NCI-H1105 treated with DMSO at 0.1 percent for 48 hours (cell line): ENCODE data around the gene INPP5D.

Source experiments
- DNase-seq: peaks from one replicate; lab custom pipeline; 2025; lab: John Stamatoyannopoulos, UW

Gene INPP5D

GRCh38 chr2:233075141-233075965 is 15.2 kb downstream of the INPP5D start:
- DNase-seq = no peak

- no peak for DNase-seq
These were observed 15.8 kb downstream of the INPP5D start for GRCh38 chr2:233075966-233076339.

GRCh38 chr2:233076749-233077148 is 16.6 kb downstream of the INPP5D start:
- DNase-seq = no peak

GRCh38 chr2:233079473-233079877 is 19.3 kb downstream of the INPP5D start:
- no peak for DNase-seq

GRCh38 chr2:233079953-233080835 is 20.1 kb downstream of the INPP5D start:
- no peak for DNase-seq

GRCh38 chr2:233080836-233081229 is 20.7 kb downstream of the INPP5D start:
- DNase-seq = no peak

- DNase-seq = no peak
These were observed 21.1 kb downstream of the INPP5D start for GRCh38 chr2:233081232-233081730.

- no peak for DNase-seq
These were observed 21.6 kb downstream of the INPP5D start for GRCh38 chr2:233081731-233082221.

GRCh38 chr2:233082222-233082930 is 22.2 kb downstream of the INPP5D start:
- DNase-seq = no peak

GRCh38 chr2:233082931-233083755 is 23.0 kb downstream of the INPP5D start:
- DNase-seq = no peak

GRCh38 chr2:233083782-233084181 is 23.6 kb downstream of the INPP5D start:
- no peak for DNase-seq

- DNase-seq = no peak
These were observed 24.3 kb downstream of the INPP5D start for GRCh38 chr2:233084488-233084887.

- DNase-seq = no peak
These were observed 25.1 kb downstream of the INPP5D start for GRCh38 chr2:233085037-233085838.

GRCh38 chr2:233085839-233086150 is 25.7 kb downstream of the INPP5D start:
- DNase-seq = no peak

GRCh38 chr2:233087713-233088112 is 27.6 kb downstream of the INPP5D start:
- DNase-seq = no peak

GRCh38 chr2:233088972-233089345 is 28.8 kb downstream of the INPP5D start:
- no peak for DNase-seq

- no peak for DNase-seq
These were observed 29.7 kb downstream of the INPP5D start for GRCh38 chr2:233089851-233090250.

GRCh38 chr2:233090879-233091278 is 30.7 kb downstream of the INPP5D start:
- no peak for DNase-seq

GRCh38 chr2:233091595-233092375 is 31.6 kb downstream of the INPP5D start:
- DNase-seq = no peak
